CD4-positive, alpha-beta memory T cell (primary cell): ENCODE data around the gene LCN2. TPM values are rescaled to one million over a fixed set of nuclear protein-coding genes. Genes with fewer than 3 reads are reported as not detected.

Experiments
- CTCF ChIA-PET: fragments of 350-600 bp; sonication (Branson Sonifier 250); formaldehyde crosslinking; loops from one replicate; lab custom pipeline; 2021; ENCODE audit warnings: inconsistent platforms; ENCODE audit not compliant: partially characterized antibody; lab: Charles Lee
- POLR2A ChIA-PET: fragments of 350-600 bp; sonication (Branson Sonifier 250); formaldehyde crosslinking; loops from one replicate; lab custom pipeline; 2021; ENCODE audit not compliant: partially characterized antibody; lab: Charles Lee
- DNase-seq, 5 donors: peaks; one replicate each; pipeline versions ENCODE4 v3.0.0 to v3.0.0-alpha.2; 2020 to 2022; ENCODE audit warnings: mixed read lengths in 1 of 5
- H3K27ac ChIP-seq: one replicate; pipeline ENCODE4 v1.7.0; 2013; ENCODE audit warnings: low read depth, low read length
- H3K27me3 ChIP-seq: 2 replicates; pipeline ENCODE4 v1.7.0; 2013; ENCODE audit warnings: mild to moderate bottlenecking, low read length, moderate library complexity; ENCODE audit not compliant: insufficient read depth
- H3K36me3 ChIP-seq: 2 replicates; pipeline ENCODE4 v1.7.0; 2013; ENCODE audit warnings: mild to moderate bottlenecking, low read length, moderate library complexity; ENCODE audit not compliant: insufficient read depth
- H3K4me1 ChIP-seq: 2 replicates; pipeline ENCODE4 v1.7.0; 2013; ENCODE audit warnings: mild to moderate bottlenecking, low read length, moderate library complexity; ENCODE audit not compliant: insufficient read depth
- H3K4me3 ChIP-seq, 2 donors: one replicate each; pipeline ENCODE4 v1.7.0; 2013; ENCODE audit warnings: low read length in 2 of 2, mild to moderate bottlenecking in 1 of 2
- H3K9me3 ChIP-seq, 2 donors: one replicate each; pipeline ENCODE4 v1.7.0; 2013; ENCODE audit warnings: low read length in 2 of 2, control low read depth in 1 of 2; ENCODE audit not compliant: control insufficient read depth in 1 of 2
- H3K27ac Mint-ChIP-seq, 7 donors: one replicate each; pipeline ENCODE4 v1.8.0; 2020 to 2021; ENCODE audit warnings: mixed read lengths in 7 of 7, mild to moderate bottlenecking in 6 of 7, inconsistent platforms in 3 of 7, moderate library complexity in 3 of 7
- H3K27me3 Mint-ChIP-seq, 2 donors: one replicate each; pipeline ENCODE4 v1.8.0; 2020 to 2021; ENCODE audit warnings: mixed read lengths in 2 of 2
- H3K36me3 Mint-ChIP-seq, 2 donors: one replicate each; pipeline ENCODE4 v1.8.0; 2020 to 2021; ENCODE audit warnings: mixed read lengths in 2 of 2, inconsistent platforms in 1 of 2, mild to moderate bottlenecking in 1 of 2
- H3K4me1 Mint-ChIP-seq, 4 donors: one replicate each; pipeline ENCODE4 v1.8.0; 2020 to 2021; ENCODE audit warnings: mixed read lengths in 4 of 4, mild to moderate bottlenecking in 1 of 4
- H3K4me3 Mint-ChIP-seq, 8 donors: one replicate each; pipeline ENCODE4 v1.8.0; 2020 to 2021; ENCODE audit warnings: mixed read lengths in 8 of 8, mild to moderate bottlenecking in 7 of 8, moderate library complexity in 6 of 8, inconsistent platforms in 3 of 8
- H3K9me3 Mint-ChIP-seq, 8 donors: one replicate each; pipeline ENCODE4 v1.8.0; 2020 to 2021; ENCODE audit warnings: mixed read lengths in 8 of 8, mild to moderate bottlenecking in 5 of 8, inconsistent platforms in 3 of 8, moderate library complexity in 1 of 8
- intact Hi-C: fragments of 100-400 bp; cut with micrococcal nuclease; formaldehyde crosslinking; loops from one replicate; pipeline ENCODE4 v1.15.1; 2023
- polyA plus RNA-seq, 2 donors: library from polyadenylated mRNA; unstranded; fragments of 300-500 nt; fragmentation: Illumina TruSeq; gene quantifications; one replicate each; pipeline ENCODE4 v1.2.3, GENCODE V29; 2021
- total RNA-seq, 2 experiments: library from RNA; stranded (reverse); gene quantifications; one replicate each; pipeline ENCODE4 v1.2.3, GENCODE V29; 2021

LCN2 gene
- total RNA-seq (not detected), polyA plus RNA-seq (not detected)

GRCh38 chr9:128149001-128149701 is at the start of gene LCN2:
Gene LCN2, plus strand, starts transcription at chr9:128149453. Its CDS starts 73 bp downstream, at chr9:128149526.
- Histone ChIP-seq H3K9me3 (no peaks in the 10 kb centered on the region), H3K36me3 (no peaks in the 10 kb centered on the region), H3K27ac (no peak within 1 kb of the TSS), H3K4me3 (no peak within 1 kb of the TSS), H3K4me1 (peaks cover under 1% of the 10 kb centered on the region), H3K27me3 (no peaks in the 10 kb centered on the region)
- Mint-ChIP-seq H3K4me3 (no peak within 1 kb of the TSS), H3K27me3 (no peaks in the 10 kb centered on the region), H3K36me3 (no peaks in the 10 kb centered on the region), H3K4me1 (peaks cover 0 to 3% (median 0%) of the 10 kb centered on the region in 4 donors), H3K27ac (peak within 1 kb of the TSS in 2 of 7 donors; percentile 42 to 55), H3K9me3 (no peaks in the 10 kb centered on the region)
- intact Hi-C loops, result no loop called here
- CTCF ChIA-PET, result no interaction called here
- POLR2A ChIA-PET, result no interaction called here
- DNase-seq, result no peak

- ChIA-PET CTCF (interaction anchor here (0.5 to 1.7 kb wide), 3 partner anchors 17 to 145 kb away, joined by 3 to 9 read pairs (median 4); no protein-coding TSS in a partner anchor), POLR2A (interaction anchor here (0.9 to 1.6 kb wide), 3 partner anchors 13 to 33 kb away, joined by 3 to 5 read pairs (median 3); partner anchors contain the start of gene NAIF1)
- H3K36me3 ChIP-seq, result peaks cover 45% of the 10 kb centered on the region
- no peaks in the 10 kb centered on the region for H3K9me3 ChIP-seq
- H3K4me3 Mint-ChIP-seq, result no peak overlapping the region
- peak overlapping the region; percentile 48 to 81 (median 77) for H3K27ac Mint-ChIP-seq
- no peaks in the 10 kb centered on the region for H3K27me3 Mint-ChIP-seq
- peaks cover 21 to 47% of the 10 kb centered on the region in 2 donors for H3K36me3 Mint-ChIP-seq
- H3K9me3 Mint-ChIP-seq, result peaks cover 0 to 4% (median 0%) of the 10 kb centered on the region in 8 donors
- no peak for DNase-seq
- no peak overlapping the region for H3K27ac ChIP-seq
- intact Hi-C loops, result no loop called here
- no peaks in the 10 kb centered on the region for H3K27me3 ChIP-seq
- peaks cover 70% of the 10 kb centered on the region for H3K4me1 ChIP-seq
- H3K4me3 ChIP-seq, result no peak overlapping the region
- peaks cover 19 to 76% (median 45%) of the 10 kb centered on the region in 4 donors for H3K4me1 Mint-ChIP-seq
Observed at GRCh38 chr9:128099932-128100491, 49.2 kb upstream of the LCN2 start.

GRCh38 chr9:128100581-128100980 is 48.7 kb upstream of the LCN2 start:
- POLR2A ChIA-PET, result interaction anchor here (0.9 to 1.6 kb wide), 3 partner anchors 13 to 33 kb away, joined by 3 to 5 read pairs (median 3); partner anchors contain the start of gene NAIF1
- no peak for DNase-seq
- no peaks in the 10 kb centered on the region for H3K9me3 ChIP-seq
- H3K27ac ChIP-seq, result no peak overlapping the region
- no peaks in the 10 kb centered on the region for H3K27me3 ChIP-seq
- Mint-ChIP-seq H3K27me3 (no peaks in the 10 kb centered on the region), H3K4me1 (peaks cover 19 to 70% (median 45%) of the 10 kb centered on the region in 4 donors), H3K9me3 (peaks cover 0 to 4% (median 0%) of the 10 kb centered on the region in 8 donors), H3K4me3 (no peak overlapping the region), H3K27ac (peak overlapping the region; percentile 48 to 89 (median 75)), H3K36me3 (peaks cover 21 to 47% of the 10 kb centered on the region in 2 donors)
- CTCF ChIA-PET, result interaction anchor here (0.5 to 1.7 kb wide), 3 partner anchors 16 to 65 kb away, joined by 3 to 9 read pairs (median 3); no protein-coding TSS in a partner anchor
- intact Hi-C loops, result no loop called here
- no peak overlapping the region for H3K4me3 ChIP-seq
- H3K4me1 ChIP-seq, result peaks cover 67% of the 10 kb centered on the region
- H3K36me3 ChIP-seq, result peaks cover 45% of the 10 kb centered on the region

- H3K4me1 Mint-ChIP-seq, result peaks cover 19 to 70% (median 45%) of the 10 kb centered on the region in 4 donors
- Histone ChIP-seq H3K4me3 (no peak overlapping the region), H3K9me3 (no peaks in the 10 kb centered on the region), H3K27me3 (no peaks in the 10 kb centered on the region), H3K27ac (no peak overlapping the region), H3K36me3 (peaks cover 52% of the 10 kb centered on the region), H3K4me1 (peaks cover 66% of the 10 kb centered on the region)
- intact Hi-C loops, result no loop called here
- no peak overlapping the region for H3K4me3 Mint-ChIP-seq
- CTCF ChIA-PET, result interaction anchor here (1.5 to 4.0 kb wide), 2 partner anchors 14 to 66 kb away, joined by 3 to 13 read pairs; no protein-coding TSS in a partner anchor
- POLR2A ChIA-PET, result interaction anchor here (1.4 kb wide), 1 partner anchor 34 kb away, joined by 3 read pairs; the partner anchor contains the start of gene NAIF1
- peak overlapping the region in 4 of 7 donors; percentile 29 to 89 (median 77) for H3K27ac Mint-ChIP-seq
- no peak for DNase-seq
- peaks cover 0 to 4% (median 0%) of the 10 kb centered on the region in 8 donors for H3K9me3 Mint-ChIP-seq
- no peaks in the 10 kb centered on the region for H3K27me3 Mint-ChIP-seq
- H3K36me3 Mint-ChIP-seq, result peaks cover 21 to 49% of the 10 kb centered on the region in 2 donors
Observed at GRCh38 chr9:128101231-128101661, 48.0 kb upstream of the LCN2 start.

GRCh38 chr9:128101690-128102089 is 47.6 kb upstream of the LCN2 start:
- H3K4me1 ChIP-seq, result peaks cover 61% of the 10 kb centered on the region
- no peaks in the 10 kb centered on the region for H3K9me3 ChIP-seq
- Mint-ChIP-seq H3K4me1 (peaks cover 18 to 70% (median 43%) of the 10 kb centered on the region in 4 donors), H3K27ac (peak overlapping the region in 4 of 7 donors; percentile 17 to 88 (median 78)), H3K4me3 (no peak overlapping the region), H3K27me3 (no peaks in the 10 kb centered on the region), H3K9me3 (peaks cover 0 to 4% (median 0%) of the 10 kb centered on the region in 8 donors), H3K36me3 (peaks cover 25 to 53% of the 10 kb centered on the region in 2 donors)
- CTCF ChIA-PET, result interaction anchor here (1.5 to 4.0 kb wide), 3 partner anchors 14 to 66 kb away, joined by 3 to 13 read pairs (median 5); no protein-coding TSS in a partner anchor
- no peaks in the 10 kb centered on the region for H3K27me3 ChIP-seq
- POLR2A ChIA-PET, result no interaction called here
- H3K27ac ChIP-seq, result no peak overlapping the region
- no peak for DNase-seq
- intact Hi-C loops, result no loop called here
- H3K4me3 ChIP-seq, result no peak overlapping the region
- peaks cover 57% of the 10 kb centered on the region for H3K36me3 ChIP-seq

GRCh38 chr9:128102196-128102595 is 47.1 kb upstream of the LCN2 start:
- Histone ChIP-seq H3K4me1 (peaks cover 56% of the 10 kb centered on the region), H3K9me3 (no peaks in the 10 kb centered on the region), H3K27me3 (no peaks in the 10 kb centered on the region), H3K36me3 (peaks cover 62% of the 10 kb centered on the region), H3K27ac (peak overlapping the region; percentile 1), H3K4me3 (no peak overlapping the region)
- DNase-seq, result no peak
- ChIA-PET CTCF (interaction anchor here (1.2 to 4.0 kb wide), 4 partner anchors 8 to 67 kb away, joined by 3 to 13 read pairs (median 4); no protein-coding TSS in a partner anchor), POLR2A (no interaction called here)
- Mint-ChIP-seq H3K27me3 (no peaks in the 10 kb centered on the region), H3K9me3 (peaks cover 0 to 4% (median 0%) of the 10 kb centered on the region in 8 donors), H3K27ac (peak overlapping the region in 3 of 7 donors; percentile 70 to 85 (median 77)), H3K36me3 (peaks cover 25 to 54% of the 10 kb centered on the region in 2 donors), H3K4me3 (no peak overlapping the region), H3K4me1 (peaks cover 14 to 66% (median 38%) of the 10 kb centered on the region in 4 donors)
- intact Hi-C loops, result no loop called here
